SJSA1 (cell line): ENCODE measurements around the gene SLC4A8. TPM values are rescaled to one million over a fixed set of nuclear protein-coding genes. Genes with fewer than 3 reads are reported as not detected.

Source experiments
- DNase-seq, 2 experiments: peaks; one replicate each; pipeline ENCODE4 v3.0.0-alpha.2; 2015 to 2020; ENCODE audit warnings: low spot score in 2 of 2, low read depth in 1 of 2
- H3K27ac ChIP-seq: fragments of 250-450 bp; sonication (Bioruptor Pico); 2 replicates; pipeline ENCODE4 v1.5.1; 2020; ENCODE audit warnings: mild to moderate bottlenecking, moderate library complexity
- H3K27me3 ChIP-seq: fragments of 250-450 bp; sonication (Bioruptor Pico); replicated peaks from 2 replicates; pipeline ENCODE4 v1.5.1; 2020; ENCODE audit warnings: mild to moderate bottlenecking, moderate library complexity
- H3K36me3 ChIP-seq: fragments of 250-450 bp; sonication (Bioruptor Pico); 2 replicates; pipeline ENCODE4 v1.5.1; 2020; ENCODE audit warnings: mild to moderate bottlenecking
- H3K4me1 ChIP-seq: fragments of 250-450 bp; sonication (Bioruptor Pico); replicated peaks from 2 replicates; pipeline ENCODE4 v1.6.1; 2021; ENCODE audit warnings: mild to moderate bottlenecking
- H3K4me3 ChIP-seq: fragments of 250-450 bp; sonication (Bioruptor Pico); 2 replicates; pipeline ENCODE4 v1.5.1; 2020; ENCODE audit warnings: mild to moderate bottlenecking
- H3K9me3 ChIP-seq: fragments of 250-450 bp; sonication (Bioruptor Pico); replicated peaks from 2 replicates; pipeline ENCODE4 v1.5.1; 2020; ENCODE audit warnings: mild to moderate bottlenecking
- total RNA-seq: library from RNA; depleted of rRNA; stranded (reverse); fragments of >200 nt; shearing (Covaris generic); gene quantifications from 2 replicates; pipeline ENCODE4 v1.2.3, GENCODE V29; 2014

The SLC4A8 gene
- total RNA-seq, 1 experiment from 2014 or later, result 6.2 TPM

DNA sequence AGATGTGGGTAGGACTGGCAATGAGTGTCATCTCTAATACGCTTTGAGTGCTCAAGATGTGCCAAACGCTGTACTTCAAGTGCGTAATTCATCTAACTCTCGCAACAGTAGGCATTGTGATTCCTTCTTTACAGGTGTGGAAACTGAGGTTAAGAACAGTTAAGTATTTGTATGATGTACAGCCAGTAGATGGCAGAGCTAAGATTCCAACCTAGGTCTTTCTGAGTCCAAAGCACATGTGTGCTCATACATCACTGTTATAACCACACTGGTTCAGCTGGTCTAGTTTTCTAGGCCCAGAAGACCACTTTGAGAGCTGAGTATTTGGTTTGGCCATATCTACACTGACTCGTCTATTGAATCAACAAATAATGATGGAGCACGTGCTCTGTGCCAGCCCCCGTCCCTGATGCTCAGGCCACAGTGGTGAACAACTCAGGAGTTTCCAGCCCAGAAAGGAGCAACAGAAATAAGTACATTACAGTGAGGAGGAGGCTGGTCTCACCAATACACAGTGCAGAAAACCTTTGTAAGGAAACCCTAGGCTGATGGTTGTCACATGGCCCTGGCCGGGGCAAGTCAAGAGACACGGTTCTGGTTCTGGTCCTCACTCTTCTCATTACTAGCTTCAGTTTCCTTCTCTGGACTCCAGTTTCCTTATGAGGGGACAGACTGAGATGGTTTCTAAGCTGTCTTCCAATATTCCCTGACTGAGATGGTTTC lies 97.1 kb downstream of the SLC4A8 start:
- H3K27me3 ChIP-seq, result no peaks in the 10 kb centered on the region
- no peak overlapping the region for H3K4me3 ChIP-seq
- no peaks in the 10 kb centered on the region for H3K36me3 ChIP-seq
- no peak for DNase-seq
- no peaks in the 10 kb centered on the region for H3K4me1 ChIP-seq
- H3K9me3 ChIP-seq, result no peaks in the 10 kb centered on the region
- H3K27ac ChIP-seq, result no peak overlapping the region

DNA sequence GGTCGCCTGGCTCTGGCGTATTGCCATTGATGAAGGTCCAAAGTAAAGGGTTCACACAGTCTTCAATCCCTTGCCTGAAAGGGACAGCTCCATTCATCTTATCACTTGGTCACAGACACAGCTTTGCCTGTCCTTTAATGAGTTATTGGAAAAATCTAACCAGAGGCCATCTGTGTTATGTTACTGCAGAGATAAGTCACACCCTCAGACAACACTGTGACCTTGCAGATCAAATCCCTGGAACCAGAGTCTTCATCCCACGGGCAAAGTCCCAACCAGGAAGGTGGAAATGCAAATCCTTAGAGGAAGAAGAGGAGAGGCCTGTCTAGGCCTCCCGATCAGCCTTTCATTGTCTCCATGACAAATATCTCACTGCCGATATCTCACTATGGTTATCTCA lies 98.1 kb downstream of the SLC4A8 start:
- DNase-seq, result no peak
- Histone ChIP-seq H3K9me3 (no peaks in the 10 kb centered on the region), H3K27me3 (no peaks in the 10 kb centered on the region), H3K27ac (no peak overlapping the region), H3K4me3 (no peak overlapping the region), H3K36me3 (no peaks in the 10 kb centered on the region), H3K4me1 (no peaks in the 10 kb centered on the region)

GRCh38 chr12:51524386-51524901 lies 99.8 kb downstream of the SLC4A8 start:
- no peaks in the 10 kb centered on the region for H3K36me3 ChIP-seq
- DNase-seq, result no peak
- no peaks in the 10 kb centered on the region for H3K4me1 ChIP-seq
- H3K27me3 ChIP-seq, result no peaks in the 10 kb centered on the region
- H3K27ac ChIP-seq, result no peak overlapping the region
- H3K4me3 ChIP-seq, result no peak overlapping the region
- H3K9me3 ChIP-seq, result no peaks in the 10 kb centered on the region

DNA sequence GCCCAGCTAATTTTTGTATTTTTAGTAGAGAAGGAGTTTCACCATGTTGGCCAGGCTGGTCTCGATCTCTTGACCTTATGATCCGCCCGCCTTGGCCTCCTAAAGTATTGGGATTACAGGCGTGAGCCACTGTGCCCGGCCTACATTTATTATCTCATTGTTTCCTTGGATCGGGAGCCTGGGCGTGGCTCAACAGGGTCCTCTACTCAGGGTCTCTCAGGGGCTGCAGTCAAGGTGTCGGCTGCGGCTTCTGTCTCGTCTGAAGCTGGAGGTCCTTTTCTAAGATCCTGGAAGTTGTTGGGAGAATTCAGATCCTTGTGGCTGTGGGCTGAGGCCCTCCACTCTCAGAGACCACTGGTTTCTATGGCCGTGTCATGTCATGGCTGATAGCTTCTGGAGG lies 100.9 kb downstream of the SLC4A8 start:
- no peak for DNase-seq
- no peak overlapping the region for H3K27ac ChIP-seq
- H3K4me1 ChIP-seq, result no peaks in the 10 kb centered on the region
- H3K9me3 ChIP-seq, result no peaks in the 10 kb centered on the region
- H3K27me3 ChIP-seq, result no peaks in the 10 kb centered on the region
- no peaks in the 10 kb centered on the region for H3K36me3 ChIP-seq
- no peak overlapping the region for H3K4me3 ChIP-seq

GRCh38 chr12:51527966-51528365 lies 103.3 kb downstream of the SLC4A8 start:
- H3K4me1 ChIP-seq, result peaks cover 16% of the 10 kb centered on the region
- no peak overlapping the region for H3K4me3 ChIP-seq
- H3K9me3 ChIP-seq, result no peaks in the 10 kb centered on the region
- no peak overlapping the region for H3K27ac ChIP-seq
- no peaks in the 10 kb centered on the region for H3K27me3 ChIP-seq
- no peaks in the 10 kb centered on the region for H3K36me3 ChIP-seq
- no peak for DNase-seq

DNA sequence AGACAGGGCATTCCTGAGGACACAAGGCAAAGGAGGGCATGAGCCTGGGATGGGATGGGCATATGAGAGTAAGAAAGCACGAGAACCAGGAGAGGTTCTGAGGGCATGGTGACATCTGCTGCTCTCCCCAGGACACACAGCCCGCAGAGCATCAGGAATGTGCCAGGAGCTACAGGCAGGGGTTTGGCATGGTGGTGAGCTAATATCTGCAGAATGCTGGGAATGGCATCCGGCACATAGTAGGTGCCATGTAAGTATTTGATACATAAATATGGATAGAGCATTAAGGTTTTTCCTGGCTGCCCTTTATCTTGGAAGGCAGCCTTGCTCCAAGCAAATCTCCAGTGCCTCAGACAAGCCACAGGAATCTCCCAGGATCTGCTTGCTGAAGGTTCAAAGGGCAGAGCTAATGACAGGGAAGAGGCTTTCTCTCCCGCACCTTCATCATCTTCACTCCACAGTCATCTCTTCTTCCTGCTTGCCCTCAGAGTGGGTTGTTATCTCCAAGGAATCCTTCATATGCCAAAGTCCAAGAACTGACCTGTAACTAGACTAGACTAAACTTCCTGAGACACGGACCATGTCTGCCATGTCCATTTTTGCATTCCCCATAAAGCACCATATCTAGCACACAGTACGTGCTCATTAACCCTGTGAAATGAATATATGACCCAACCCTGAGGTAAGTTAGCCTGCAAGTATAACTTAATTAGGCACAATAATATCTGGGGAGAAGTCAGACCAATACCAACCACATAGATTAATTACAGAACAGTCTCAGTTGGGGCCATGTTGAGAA lies 104.4 kb downstream of the SLC4A8 start:
- Histone ChIP-seq H3K27ac (no peak overlapping the region), H3K9me3 (no peaks in the 10 kb centered on the region), H3K4me1 (peaks cover 23% of the 10 kb centered on the region), H3K4me3 (no peak overlapping the region), H3K36me3 (no peaks in the 10 kb centered on the region), H3K27me3 (no peaks in the 10 kb centered on the region)
- no peak for DNase-seq

DNA sequence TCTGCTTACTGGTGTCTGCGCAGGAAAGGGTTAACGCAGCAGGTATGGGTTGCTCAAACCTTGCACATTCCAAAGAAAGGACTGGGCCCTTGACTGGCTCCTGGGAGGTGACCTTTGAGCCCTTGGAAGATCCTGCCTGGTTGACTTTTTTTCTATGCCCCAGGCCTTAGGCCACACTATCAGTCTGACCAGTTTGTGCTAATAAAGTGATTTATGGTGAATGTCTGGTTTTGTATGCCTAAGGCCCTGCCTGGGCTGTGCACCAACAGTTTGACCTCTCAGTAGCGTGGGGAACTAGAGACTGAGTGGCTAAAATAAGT lies 105.0 kb downstream of the SLC4A8 start:
- no peaks in the 10 kb centered on the region for H3K27me3 ChIP-seq
- DNase-seq, result no peak
- no peaks in the 10 kb centered on the region for H3K36me3 ChIP-seq
- H3K27ac ChIP-seq, result no peak overlapping the region
- peaks cover 23% of the 10 kb centered on the region for H3K4me1 ChIP-seq
- H3K9me3 ChIP-seq, result no peaks in the 10 kb centered on the region
- H3K4me3 ChIP-seq, result no peak overlapping the region

DNA sequence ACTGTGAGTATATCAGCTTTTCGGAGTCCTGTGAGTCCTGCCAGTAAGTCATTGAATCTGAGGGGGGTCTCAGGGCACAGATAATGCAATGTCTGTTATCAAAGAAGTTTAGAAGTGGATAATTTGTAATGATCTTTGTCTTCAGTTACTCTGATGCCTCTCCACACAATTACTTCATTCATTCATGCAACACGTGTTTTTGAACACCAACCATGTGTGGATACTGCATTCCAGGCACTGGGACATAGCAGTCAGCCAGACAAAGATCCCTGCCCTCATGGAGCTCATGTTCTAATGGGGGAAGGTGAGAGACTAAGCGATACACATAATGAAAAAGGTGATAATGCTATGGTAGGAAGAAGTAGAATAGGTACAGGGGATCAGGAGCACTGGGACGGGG lies 105.6 kb downstream of the SLC4A8 start:
- Histone ChIP-seq H3K4me1 (peaks cover 23% of the 10 kb centered on the region), H3K36me3 (no peaks in the 10 kb centered on the region), H3K9me3 (no peaks in the 10 kb centered on the region), H3K27ac (no peak overlapping the region), H3K4me3 (no peak overlapping the region), H3K27me3 (no peaks in the 10 kb centered on the region)
- DNase-seq, result no peak

GRCh38 chr12:51531284-51531977 lies 106.8 kb downstream of the SLC4A8 start:
- H3K27me3 ChIP-seq, result no peaks in the 10 kb centered on the region
- H3K36me3 ChIP-seq, result no peaks in the 10 kb centered on the region
- no peaks in the 10 kb centered on the region for H3K9me3 ChIP-seq
- H3K4me1 ChIP-seq, result peaks cover 23% of the 10 kb centered on the region
- DNase-seq, result no peak
- no peak overlapping the region for H3K27ac ChIP-seq
- H3K4me3 ChIP-seq, result no peak overlapping the region

DNA sequence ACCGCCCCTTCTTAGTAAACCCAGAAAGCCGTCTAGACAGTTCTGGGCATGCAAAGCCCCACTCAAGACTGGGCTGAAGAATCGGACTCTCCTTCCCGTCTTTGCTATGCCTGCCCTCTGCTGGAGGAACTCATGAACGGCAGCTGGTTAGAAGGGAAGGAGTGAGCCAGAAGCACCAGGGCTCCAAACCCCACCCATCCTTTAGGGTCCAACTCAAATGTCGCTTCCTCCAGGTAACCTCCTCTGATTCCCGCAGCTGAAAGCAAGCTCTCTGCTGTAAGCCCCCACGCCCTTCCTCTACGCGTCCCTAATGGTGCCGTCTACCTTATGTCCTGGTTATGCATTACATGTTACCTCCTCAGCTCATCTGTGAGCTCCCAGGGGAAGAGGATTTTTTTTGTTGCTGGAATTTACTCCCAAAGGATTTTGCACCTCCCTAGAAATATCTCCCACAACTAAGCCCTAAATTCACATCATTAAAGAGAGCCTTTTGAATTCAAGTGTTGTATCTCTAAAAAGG lies 107.4 kb downstream of the SLC4A8 start:
- H3K27ac ChIP-seq, result 0 out of 2 replicates have a peak overlapping the region, but pooled peaks have one; percentile 20
- H3K4me3 ChIP-seq, result no peak overlapping the region
- DNase-seq, result peak; percentile 76 to 78
- H3K27me3 ChIP-seq, result no peaks in the 10 kb centered on the region
- H3K4me1 ChIP-seq, result peaks cover 26% of the 10 kb centered on the region
- H3K9me3 ChIP-seq, result no peaks in the 10 kb centered on the region
- H3K36me3 ChIP-seq, result no peaks in the 10 kb centered on the region

DNA sequence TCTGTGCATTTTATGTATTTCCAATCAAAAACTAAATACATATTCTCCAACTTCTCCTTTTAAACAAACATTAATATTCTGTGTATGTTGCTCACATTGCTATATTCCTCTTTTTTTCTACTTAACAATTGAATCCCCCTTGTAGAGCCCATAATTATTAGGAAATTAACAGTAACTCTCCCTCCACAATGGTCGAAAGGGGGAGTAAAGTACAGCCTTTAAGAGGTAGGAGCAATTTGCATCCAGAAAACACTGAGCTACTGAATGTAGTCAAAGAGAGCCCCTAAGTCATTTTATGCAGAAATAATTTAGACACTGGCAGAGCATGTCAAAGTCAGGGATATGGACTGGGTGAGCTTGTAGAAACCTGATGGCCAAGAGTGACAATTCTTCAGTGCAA lies 109.2 kb downstream of the SLC4A8 start:
- Histone ChIP-seq H3K4me3 (no peak overlapping the region), H3K4me1 (peaks cover 29% of the 10 kb centered on the region), H3K9me3 (no peaks in the 10 kb centered on the region), H3K36me3 (no peaks in the 10 kb centered on the region), H3K27me3 (no peaks in the 10 kb centered on the region), H3K27ac (no peak overlapping the region)
- no peak for DNase-seq

DNA sequence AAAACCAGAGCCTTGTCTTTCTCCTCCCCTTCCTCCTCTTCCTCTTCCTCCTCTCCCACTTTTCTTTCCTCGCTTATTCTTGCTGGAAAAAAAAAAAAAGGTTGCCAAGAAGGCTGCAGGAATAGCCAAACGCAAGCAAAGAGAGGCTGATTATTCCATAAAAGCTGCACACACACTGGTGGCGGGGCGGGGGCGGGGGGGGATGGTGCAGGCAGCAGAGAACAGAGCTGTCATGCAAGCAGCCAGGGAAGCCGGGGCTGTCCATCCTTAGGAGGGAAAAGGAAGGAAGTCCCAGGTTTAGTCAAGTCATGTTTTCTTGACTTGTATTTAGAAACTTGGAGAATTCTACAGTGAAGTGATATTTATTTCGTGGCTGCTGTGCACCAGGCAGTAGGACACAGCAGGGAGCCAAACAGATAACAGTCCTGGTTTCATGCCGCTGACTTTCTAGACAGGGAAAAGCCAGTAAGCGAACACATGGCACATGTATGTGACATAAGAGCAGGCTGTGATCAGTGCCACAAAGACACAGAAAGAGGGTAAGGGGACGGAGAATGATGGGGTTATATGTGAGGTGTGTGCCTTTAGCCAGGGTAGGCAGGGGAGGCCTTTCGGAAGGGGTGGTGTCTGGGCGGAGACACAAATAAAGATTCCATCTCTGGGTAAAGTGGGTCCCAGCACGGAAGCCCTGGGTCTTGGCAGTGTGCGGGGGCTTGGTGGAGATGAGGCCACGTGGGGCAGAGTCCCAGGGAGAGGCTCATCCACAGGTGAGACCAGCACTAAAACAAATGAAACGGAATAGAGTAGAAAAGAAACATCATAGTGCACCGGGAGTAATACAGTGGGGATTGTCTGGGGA lies 109.8 kb downstream of the SLC4A8 start:
- Histone ChIP-seq H3K27me3 (no peaks in the 10 kb centered on the region), H3K4me3 (no peak overlapping the region), H3K9me3 (no peaks in the 10 kb centered on the region), H3K36me3 (no peaks in the 10 kb centered on the region), H3K4me1 (peaks cover 29% of the 10 kb centered on the region), H3K27ac (no peak overlapping the region)
- no peak for DNase-seq

GRCh38 chr12:51536159-51536558 lies 111.5 kb downstream of the SLC4A8 start:
- no peak overlapping the region for H3K27ac ChIP-seq
- H3K4me3 ChIP-seq, result no peak overlapping the region
- DNase-seq, result no peak
- H3K9me3 ChIP-seq, result no peaks in the 10 kb centered on the region
- no peaks in the 10 kb centered on the region for H3K36me3 ChIP-seq
- peaks cover 43% of the 10 kb centered on the region for H3K4me1 ChIP-seq
- no peaks in the 10 kb centered on the region for H3K27me3 ChIP-seq
